Stimulated activated CD4-positive, alpha-beta T cell treated with anti-CD3 and anti-CD28 coated beads, TNF-alpha, amount 100 ng/mL, for 4 hours (primary cell): ENCODE measurements around the gene BABAM1.

Experiments used
- DNase-seq, 3 experiments: peaks; one replicate each; pipeline ENCODE4 v3.0.0-alpha.2; 2020; ENCODE audit warnings: low read depth in 3 of 3

Gene BABAM1

DNA sequence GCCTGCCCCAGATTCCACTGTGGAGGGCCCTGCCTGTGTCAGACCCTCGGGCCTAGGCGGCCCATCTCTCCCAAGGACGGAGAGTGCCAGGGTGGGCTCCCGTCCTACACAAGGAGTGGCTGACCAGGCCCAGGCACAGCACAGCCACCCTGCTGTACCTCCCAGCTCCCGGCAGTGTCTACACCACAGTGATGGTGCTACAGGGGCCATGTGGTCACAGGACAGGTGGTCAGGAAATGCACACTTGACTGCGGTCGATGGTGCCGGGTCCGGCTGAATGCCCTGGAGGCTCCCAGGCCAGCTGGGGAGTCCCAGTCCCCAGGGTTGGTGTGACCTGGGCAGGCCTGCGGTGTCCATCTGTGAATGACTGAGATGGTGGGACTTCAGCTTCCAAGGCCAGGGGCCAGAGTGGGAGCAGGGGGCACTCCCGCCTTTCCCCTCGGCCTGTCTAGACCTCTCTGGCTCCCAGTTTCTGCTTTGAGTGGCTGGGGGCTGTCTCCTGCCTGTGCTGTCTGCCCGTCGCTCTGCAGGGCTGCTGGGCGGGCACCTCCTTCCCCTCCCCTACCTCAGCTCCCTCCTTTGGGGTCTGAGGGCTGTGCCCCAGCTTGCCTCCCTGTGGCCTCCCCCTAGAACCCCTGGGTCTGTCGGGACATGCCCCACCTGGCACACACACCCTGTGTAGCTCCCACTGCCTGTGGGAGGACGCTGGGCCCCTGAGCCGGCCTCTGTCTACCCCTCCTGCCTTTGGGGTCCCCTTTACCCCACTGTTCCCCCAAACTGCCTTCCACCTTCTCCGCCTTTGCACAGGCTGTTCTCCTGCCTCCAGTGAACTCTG is 54.6 kb downstream of the BABAM1 start:
- DNase-seq, result no peak

DNA sequence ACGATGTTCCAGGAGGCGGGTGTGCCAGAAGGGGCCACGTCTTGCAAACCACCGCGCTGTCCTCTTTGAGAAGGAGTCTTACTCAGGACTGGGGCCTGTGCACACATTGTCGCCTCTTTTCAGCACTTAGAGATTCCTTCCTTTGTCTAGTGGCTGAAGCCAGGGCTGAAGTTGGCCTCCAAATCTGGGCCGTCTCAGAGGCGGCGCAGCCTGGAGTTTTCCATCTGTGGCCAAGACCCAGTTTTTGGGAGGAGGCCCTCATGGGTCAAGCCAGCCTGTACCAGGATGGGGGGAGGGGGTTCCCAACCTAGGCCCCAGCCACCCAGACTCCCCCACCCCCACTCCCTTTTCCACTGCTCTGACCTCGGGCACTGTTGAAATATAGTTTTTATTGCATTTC is 55.6 kb downstream of the BABAM1 start:
- DNase-seq, result no peak

DNA sequence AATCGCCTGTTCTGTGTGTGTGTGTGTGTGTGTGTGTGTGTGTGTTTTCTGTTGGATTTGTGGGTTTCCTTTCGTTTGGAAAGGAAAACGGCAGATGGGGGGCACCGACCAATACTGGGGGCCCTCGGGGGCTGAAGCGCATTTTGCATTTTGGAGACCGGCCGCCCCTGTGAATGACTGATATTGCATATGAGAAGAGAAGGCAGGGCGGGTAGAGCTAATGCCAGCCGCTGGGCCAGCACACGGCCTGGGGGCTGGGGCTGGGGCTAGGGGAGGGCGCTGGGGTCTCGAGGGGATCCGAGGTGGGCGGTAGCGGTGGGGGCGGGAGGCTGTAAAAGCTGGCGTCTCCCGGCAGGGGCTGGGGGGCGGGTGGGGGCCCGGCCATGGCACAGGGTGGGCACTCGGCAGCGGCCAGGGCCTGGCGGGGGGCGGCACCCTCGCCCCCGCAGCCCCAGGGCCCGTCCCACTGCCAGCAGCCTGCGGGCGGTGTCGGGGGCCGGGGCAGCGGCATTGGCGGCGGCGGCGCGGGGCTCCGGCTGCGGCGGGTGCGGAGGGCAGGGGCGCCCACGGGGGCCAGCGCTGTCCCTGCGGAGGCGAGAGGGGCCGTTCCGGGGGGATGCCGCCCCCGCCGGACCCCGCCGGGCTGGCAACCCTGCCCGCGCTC is 56.2 kb downstream of the BABAM1 start:
- no peak for DNase-seq

DNA sequence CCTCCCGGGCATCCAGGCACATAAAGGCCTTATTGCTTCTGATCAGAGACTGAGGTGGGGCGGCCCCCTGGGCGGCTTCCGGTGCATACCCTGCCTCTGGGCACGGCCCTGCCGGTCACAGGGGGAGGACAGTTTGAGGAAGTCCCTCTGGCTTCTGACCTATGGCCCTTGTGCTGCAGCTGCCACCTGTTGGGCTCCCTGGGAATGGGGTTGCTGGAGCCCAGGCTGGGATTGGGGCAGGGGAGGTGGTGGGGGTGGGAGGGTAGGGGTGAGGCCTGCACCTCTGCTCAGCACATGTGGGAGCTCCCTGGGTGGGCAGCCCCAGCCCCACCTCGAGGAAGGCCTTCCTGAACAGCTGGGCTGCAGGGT is 56.7 kb downstream of the BABAM1 start:
- no peak for DNase-seq

DNA sequence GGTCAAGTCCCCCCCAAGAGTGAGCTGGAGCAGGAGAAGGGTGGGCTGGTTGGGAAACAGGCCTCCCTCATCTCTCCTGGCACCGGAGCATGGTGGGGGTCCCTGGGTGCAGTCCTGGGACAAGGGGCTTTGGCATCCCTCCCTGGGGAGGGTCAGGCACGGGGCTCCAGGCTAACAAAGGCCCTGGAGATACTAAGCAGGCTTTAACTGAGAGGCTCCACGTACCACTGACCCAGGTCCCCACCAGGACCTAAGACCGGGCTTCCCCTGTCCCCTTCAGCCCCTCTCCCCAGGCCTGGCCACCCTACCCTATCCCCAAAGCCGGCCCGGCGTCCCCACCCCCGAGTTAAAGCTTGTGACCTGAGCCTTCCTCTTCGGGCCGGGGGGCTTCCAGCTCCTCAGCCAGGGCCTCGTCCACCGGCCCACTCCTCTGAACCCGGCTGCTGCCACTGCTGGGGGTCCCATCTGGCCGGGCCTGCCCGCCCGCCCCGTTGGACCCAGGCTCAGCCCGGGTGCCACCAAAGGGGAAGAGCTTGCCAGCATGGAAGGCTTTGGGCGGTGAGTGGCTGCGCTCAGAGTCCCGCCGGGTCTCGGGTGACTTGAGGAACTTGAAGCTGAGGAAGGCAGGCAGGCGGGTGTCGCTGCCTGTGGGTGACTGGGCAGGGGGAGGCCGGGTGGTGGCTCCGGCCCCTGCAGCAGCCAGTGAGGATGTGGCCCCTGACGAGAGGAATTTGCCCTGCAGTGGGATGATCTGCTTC is 57.3 kb downstream of the BABAM1 start:
- no peak for DNase-seq

DNA sequence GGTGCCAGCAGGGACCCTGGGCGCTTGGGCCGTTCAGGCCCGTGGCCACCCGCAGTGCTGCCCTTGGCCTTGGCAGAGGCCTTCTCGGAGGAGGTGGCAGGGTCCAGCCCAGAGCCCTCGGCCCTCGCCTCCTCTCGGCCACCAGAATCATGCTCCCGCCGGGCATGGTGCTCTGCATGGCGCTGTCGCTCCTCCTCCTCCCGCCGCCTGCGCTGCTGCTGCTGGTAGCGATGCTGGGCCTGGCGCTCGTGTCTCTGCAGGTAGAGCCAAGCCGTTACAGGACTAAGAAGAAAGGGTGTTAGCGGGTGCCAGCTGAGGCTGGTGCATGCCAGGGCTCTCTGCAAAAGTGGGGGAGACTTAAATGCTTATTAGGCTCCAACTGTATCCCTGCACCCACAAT is 57.9 kb downstream of the BABAM1 start:
- DNase-seq, result no peak

DNA sequence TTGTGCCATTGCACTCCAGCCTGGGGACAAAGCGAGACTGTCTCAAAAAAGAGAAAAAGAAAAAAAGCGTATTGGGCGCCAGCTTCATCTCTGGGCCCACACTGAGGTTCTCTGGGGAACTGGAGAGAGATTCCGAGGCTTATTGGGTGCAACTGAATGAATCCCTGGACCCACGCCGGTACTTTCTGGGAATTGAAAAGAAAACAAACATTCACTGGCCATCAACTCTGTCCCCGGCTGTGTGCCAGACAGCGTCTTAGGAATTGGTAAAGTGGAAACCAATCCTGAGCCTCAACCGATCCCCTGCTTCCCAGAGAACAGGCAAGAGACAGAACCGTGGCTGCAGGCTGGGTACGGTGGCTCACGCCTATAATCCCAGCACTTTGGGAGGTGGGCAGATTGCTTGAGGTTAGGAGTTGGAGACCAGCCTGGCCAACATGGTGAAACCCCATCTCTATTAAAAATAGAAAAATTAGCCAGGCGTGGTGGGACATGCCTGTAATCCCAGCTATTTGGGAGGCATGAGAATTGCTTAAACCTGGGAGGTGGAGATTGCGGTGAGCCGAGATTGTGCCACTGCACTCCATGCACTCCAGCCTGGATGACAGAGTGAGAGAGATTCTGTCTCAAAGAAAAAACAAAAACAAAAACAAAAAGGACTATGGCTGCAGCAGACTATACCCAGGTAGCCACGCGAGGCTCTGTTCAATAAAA is 58.8 kb downstream of the BABAM1 start:
- DNase-seq, result no peak

DNA sequence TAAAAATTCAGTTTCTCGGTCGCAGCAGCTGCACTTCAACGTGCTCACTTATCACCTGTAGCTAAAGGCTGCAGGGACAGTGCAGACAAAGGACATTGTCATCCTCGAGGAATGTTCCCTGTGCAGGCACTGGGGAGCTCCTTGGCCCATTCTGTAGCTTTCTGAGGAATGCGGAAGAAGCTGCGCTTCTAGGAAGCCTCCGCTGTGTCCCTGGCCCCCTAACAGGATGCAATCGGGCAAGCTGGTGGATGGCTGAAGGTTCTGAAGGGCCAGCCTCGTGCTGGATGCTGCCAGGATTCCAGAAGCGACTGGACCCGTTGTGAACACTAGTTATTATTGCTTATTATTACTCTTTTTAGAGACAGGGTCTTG is 59.3 kb downstream of the BABAM1 start:
- DNase-seq, result no peak

DNA sequence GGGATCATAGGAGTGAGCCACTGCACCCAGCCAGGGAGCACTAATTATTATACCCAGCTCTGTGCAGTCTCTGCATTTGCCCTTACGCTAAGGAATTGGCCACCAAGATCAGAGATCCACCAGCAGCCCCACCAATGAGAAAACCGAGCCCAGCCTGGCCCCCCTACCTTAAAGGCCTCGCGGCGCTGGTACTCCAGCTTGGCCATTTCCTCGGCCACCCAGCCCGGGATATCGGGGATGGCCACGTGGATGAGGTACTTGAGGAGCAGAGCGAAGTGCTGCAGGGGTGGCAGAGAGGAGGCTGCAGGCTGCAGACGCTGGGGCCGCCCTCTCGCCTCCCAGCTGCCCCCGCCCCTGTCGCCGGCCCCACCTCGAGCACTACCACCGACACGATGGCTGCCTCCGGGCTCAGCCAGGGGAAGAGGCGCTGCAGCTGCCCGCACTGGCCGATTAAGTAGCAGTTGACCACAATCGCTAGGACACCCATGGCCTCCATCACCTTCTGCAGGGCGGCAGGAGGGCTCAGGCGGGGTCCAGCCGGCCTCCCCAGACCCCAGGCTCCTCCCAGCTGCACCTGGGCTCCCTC is 59.9 kb downstream of the BABAM1 start:
- no peak for DNase-seq

DNA sequence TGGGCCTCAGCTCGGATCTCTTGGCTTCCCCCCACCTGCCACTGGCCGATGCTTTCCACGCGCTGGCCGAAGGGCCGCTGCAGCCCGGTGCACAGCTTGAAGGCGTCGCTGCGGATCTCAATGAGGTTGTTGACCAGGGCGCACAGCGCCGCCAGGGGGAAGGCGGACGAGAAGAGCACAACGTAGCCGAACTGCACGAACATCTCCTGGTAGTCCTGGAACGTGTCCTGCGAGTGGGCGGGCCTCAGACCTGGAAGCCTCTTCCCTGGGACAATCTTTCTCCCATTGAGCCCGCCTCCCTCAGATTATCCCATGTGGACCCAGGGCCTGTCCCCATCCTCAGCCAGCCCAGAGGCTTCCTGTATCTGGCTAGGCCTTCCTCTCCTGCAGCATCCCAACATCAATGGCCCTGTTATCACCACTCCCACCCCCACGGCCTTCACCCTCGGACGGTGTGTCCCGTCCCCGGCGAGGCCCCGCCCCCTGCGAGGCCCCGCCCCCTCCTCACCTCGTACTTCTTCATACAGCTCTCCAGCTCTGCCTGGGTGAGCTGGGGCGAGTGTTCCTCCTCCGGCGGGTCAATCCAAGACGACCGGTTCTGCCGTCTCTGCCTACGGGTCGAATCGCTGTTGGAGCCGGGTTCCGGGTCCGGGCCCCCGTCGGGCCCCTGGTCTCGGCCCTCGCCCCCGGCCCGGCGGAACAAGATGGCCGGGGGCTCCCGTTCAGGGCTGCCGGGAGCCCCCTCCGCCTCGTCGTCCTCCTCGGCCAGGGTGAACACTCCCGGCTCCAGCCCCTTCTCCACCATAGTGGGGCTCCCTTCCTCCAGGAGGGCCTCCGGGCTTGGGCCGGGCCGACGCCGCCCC is 60.6 kb downstream of the BABAM1 start:
- DNase-seq, result peak in 1 of 3 experiments; percentile 46
